CD4-positive, alpha-beta T cell treated with Interleukin-4 for 4 hours (primary cell): ENCODE results near the gene SDC4.

ENCODE experiments used
- DNase-seq: peaks from one replicate; pipeline ENCODE4 v3.0.0-alpha.2; 2020

The SDC4 gene

GRCh38 chr20:45317826-45318225 is 30.4 kb downstream of the SDC4 start:
- no peak for DNase-seq

- no peak for DNase-seq
These were observed 31.8 kb downstream of the SDC4 start for GRCh38 chr20:45316150-45317080.

GRCh38 chr20:45315672-45316071 is 32.6 kb downstream of the SDC4 start:
- no peak for DNase-seq

GRCh38 chr20:45313943-45314342 is 34.3 kb downstream of the SDC4 start:
- DNase-seq: no peak

- DNase-seq: no peak
These were observed 35.0 kb downstream of the SDC4 start for GRCh38 chr20:45313065-45313695.

- no peak for DNase-seq
These were observed 36.0 kb downstream of the SDC4 start for GRCh38 chr20:45312241-45312640.

GRCh38 chr20:45311589-45312211 is 36.5 kb downstream of the SDC4 start:
- DNase-seq: peak; percentile 34

GRCh38 chr20:45309075-45309474 is 39.1 kb downstream of the SDC4 start:
- no peak for DNase-seq

- no peak for DNase-seq
These were observed 40.0 kb downstream of the SDC4 start, which contains the start of gene MATN4 for GRCh38 chr20:45308117-45308778. Gene MATN4 (minus strand): TSS chr20:45308299. CDS start chr20:45305582, 2,717 bp downstream.

- DNase-seq: no peak
These were observed 41.1 kb downstream of the SDC4 start for GRCh38 chr20:45307076-45307640.

- DNase-seq: peak; percentile 9
These were observed 41.7 kb downstream of the SDC4 start, which contains the start of gene RBPJL for GRCh38 chr20:45306431-45306982. Gene RBPJL (plus strand): TSS chr20:45306840. CDS start chr20:45306923, 83 bp downstream.

- DNase-seq: no peak
These were observed 43.0 kb downstream of the SDC4 start for GRCh38 chr20:45305262-45305661.

- DNase-seq: no peak
These were observed 43.7 kb downstream of the SDC4 start for GRCh38 chr20:45304464-45304999.

- no peak for DNase-seq
These were observed 44.4 kb downstream of the SDC4 start for GRCh38 chr20:45303586-45304463.

- no peak for DNase-seq
These were observed 46.4 kb downstream of the SDC4 start for GRCh38 chr20:45301824-45302271.

- no peak for DNase-seq
These were observed 47.3 kb downstream of the SDC4 start for GRCh38 chr20:45300961-45301360.

GRCh38 chr20:45299786-45300185 is 48.4 kb downstream of the SDC4 start:
- no peak for DNase-seq

- DNase-seq: no peak
These were observed 50.3 kb downstream of the SDC4 start for GRCh38 chr20:45297786-45298497.

- DNase-seq: no peak
These were observed 53.6 kb downstream of the SDC4 start for GRCh38 chr20:45294659-45295058.

GRCh38 chr20:45294003-45294368 is 54.2 kb downstream of the SDC4 start:
- no peak for DNase-seq
